ENCODE data around the gene PTPN11.
A peak's percentile ranks its signal among the peaks of the same experiment; 100 is the strongest.

Gene PTPN11

GRCh38 chr12:112374166-112374740 is 44.5 kb upstream of the PTPN11 start:
- Histone ChIP-seq H3F3A (ENCODE audit: low read depth) (no peaks in the 10 kb centered on the region), H3K9me2 (replicated peaks; ENCODE audit: low read depth, low read length) (no peaks in the 10 kb centered on the region), H3K4me1 (ENCODE audit: insufficient read depth, low read length, poor library complexity, severe bottlenecking) (peaks cover 3% of the 10 kb centered on the region), H3K9ac (ENCODE audit: low read depth, low read length, poor library complexity, severe bottlenecking) (no peak overlapping the region), H3K36me3 (ENCODE audit: insufficient read depth, low read length) (no peaks in the 10 kb centered on the region), H3K79me2 (ENCODE audit: insufficient read depth, low read length) (peaks cover 95% of the 10 kb centered on the region), H3K27me3 (ENCODE audit: insufficient read depth, low read length, poor library complexity, severe bottlenecking) (no peaks in the 10 kb centered on the region), H4K20me1 (ENCODE audit: insufficient read depth, low read length, poor library complexity, severe bottlenecking) (peaks cover 51% of the 10 kb centered on the region), H2AFZ (ENCODE audit: low read length) (no peak overlapping the region), H3K9me3 (ENCODE audit: insufficient read depth, low read depth, low read length) (no peaks in the 10 kb centered on the region), H3K4me3 (ENCODE audit: low read length, poor library complexity, severe bottlenecking) (no peak overlapping the region), H3K4me2 (ENCODE audit: low read depth, low read length, poor library complexity, severe bottlenecking) (no peak overlapping the region)
- TF ChIP-seq EZH2phosphoT487 (IDR thresholded peaks at IDR 0.05; ENCODE audit: borderline replicate concordance) (no peak), CTCF (conservative IDR thresholded peaks at IDR 0.05; ENCODE audit: low read length) (no peak)

- H4K20me1 ChIP-seq (ENCODE audit: insufficient read depth, low read length, poor library complexity, severe bottlenecking), result peaks cover 60% of the 10 kb centered on the region
- no peak overlapping the region for H3K9ac ChIP-seq (ENCODE audit: low read depth, low read length, poor library complexity, severe bottlenecking)
- TF ChIP-seq CTCF (conservative IDR thresholded peaks at IDR 0.05; ENCODE audit: low read length), result no peak
- no peak for TF ChIP-seq EZH2phosphoT487 (IDR thresholded peaks at IDR 0.05; ENCODE audit: borderline replicate concordance)
- peaks cover 95% of the 10 kb centered on the region for H3K79me2 ChIP-seq (ENCODE audit: insufficient read depth, low read length)
- H3K9me2 ChIP-seq (replicated peaks; ENCODE audit: low read depth, low read length), result no peaks in the 10 kb centered on the region
- H3K9me3 ChIP-seq (ENCODE audit: insufficient read depth, low read depth, low read length), result no peaks in the 10 kb centered on the region
- no peak overlapping the region for H3K4me3 ChIP-seq (ENCODE audit: low read length, poor library complexity, severe bottlenecking)
- peaks cover 8% of the 10 kb centered on the region for H3K4me1 ChIP-seq (ENCODE audit: insufficient read depth, low read length, poor library complexity, severe bottlenecking)
- H3K27me3 ChIP-seq (ENCODE audit: insufficient read depth, low read length, poor library complexity, severe bottlenecking), result no peaks in the 10 kb centered on the region
- no peak overlapping the region for H3K4me2 ChIP-seq (ENCODE audit: low read depth, low read length, poor library complexity, severe bottlenecking)
- H2AFZ ChIP-seq (ENCODE audit: low read length), result no peak overlapping the region
- H3F3A ChIP-seq (ENCODE audit: low read depth), result no peaks in the 10 kb centered on the region
- no peaks in the 10 kb centered on the region for H3K36me3 ChIP-seq (ENCODE audit: insufficient read depth, low read length)
Measured at GRCh38 chr12:112375105-112375504, 43.6 kb upstream of the PTPN11 start.

- H3K4me2 ChIP-seq (ENCODE audit: low read depth, low read length, poor library complexity, severe bottlenecking), result peak overlapping the region; percentile 98
- no peak for TF ChIP-seq CTCF (conservative IDR thresholded peaks at IDR 0.05; ENCODE audit: low read length)
- TF ChIP-seq EZH2phosphoT487 (IDR thresholded peaks at IDR 0.05; ENCODE audit: borderline replicate concordance), result no peak
- H3K79me2 ChIP-seq (ENCODE audit: insufficient read depth, low read length), result peaks cover 58% of the 10 kb centered on the region
- peaks cover 26% of the 10 kb centered on the region for H3K4me1 ChIP-seq (ENCODE audit: insufficient read depth, low read length, poor library complexity, severe bottlenecking)
- no peaks in the 10 kb centered on the region for H3F3A ChIP-seq (ENCODE audit: low read depth)
- no peaks in the 10 kb centered on the region for H3K27me3 ChIP-seq (ENCODE audit: insufficient read depth, low read length, poor library complexity, severe bottlenecking)
- H2AFZ ChIP-seq (ENCODE audit: low read length), result peak overlapping the region; percentile 100
- H3K9me3 ChIP-seq (ENCODE audit: insufficient read depth, low read depth, low read length), result no peaks in the 10 kb centered on the region
- H4K20me1 ChIP-seq (ENCODE audit: insufficient read depth, low read length, poor library complexity, severe bottlenecking), result peaks cover 50% of the 10 kb centered on the region
- no peaks in the 10 kb centered on the region for H3K9me2 ChIP-seq (replicated peaks; ENCODE audit: low read depth, low read length)
- H3K4me3 ChIP-seq (ENCODE audit: low read length, poor library complexity, severe bottlenecking), result peak overlapping the region; percentile 98
- H3K36me3 ChIP-seq (ENCODE audit: insufficient read depth, low read length), result no peaks in the 10 kb centered on the region
- H3K9ac ChIP-seq (ENCODE audit: low read depth, low read length, poor library complexity, severe bottlenecking), result peak overlapping the region; percentile 86
Measured at GRCh38 chr12:112380663-112381405, 37.9 kb upstream of the PTPN11 start.
